Measurements from ENCODE around the gene EDIL3. TPM values are rescaled to one million over a fixed set of nuclear protein-coding genes. Genes with fewer than 3 reads are reported as not detected.

EDIL3 gene
- total and polyA plus RNA-seq, 11 donors, result 1.3 to 38.2 (median 18.3) TPM

DNA sequence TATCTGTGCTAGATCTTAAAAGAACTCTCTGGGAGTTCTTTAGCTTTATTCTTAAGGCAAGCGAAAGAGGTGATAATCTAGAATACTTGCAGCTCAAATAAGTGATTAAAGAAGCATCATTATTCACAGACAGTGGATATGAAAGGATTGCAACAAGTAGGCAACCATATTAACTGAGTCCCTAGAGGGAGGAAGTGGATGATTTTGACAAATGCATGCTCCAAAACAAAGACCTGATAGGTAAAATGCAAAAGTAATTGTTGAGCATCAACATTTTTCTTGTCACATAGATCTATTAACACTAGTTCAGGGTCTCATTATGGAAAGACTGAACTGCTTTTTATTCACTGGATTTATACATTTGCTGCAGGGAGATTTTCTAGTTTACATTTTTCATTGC lies 109.1 kb downstream of the EDIL3 start:
- WGBS, 4 donors, result 91 to 100% (median 98%) methylated on average over 1 of the region's 1 CpG
- ATAC-seq, result no peak

DNA sequence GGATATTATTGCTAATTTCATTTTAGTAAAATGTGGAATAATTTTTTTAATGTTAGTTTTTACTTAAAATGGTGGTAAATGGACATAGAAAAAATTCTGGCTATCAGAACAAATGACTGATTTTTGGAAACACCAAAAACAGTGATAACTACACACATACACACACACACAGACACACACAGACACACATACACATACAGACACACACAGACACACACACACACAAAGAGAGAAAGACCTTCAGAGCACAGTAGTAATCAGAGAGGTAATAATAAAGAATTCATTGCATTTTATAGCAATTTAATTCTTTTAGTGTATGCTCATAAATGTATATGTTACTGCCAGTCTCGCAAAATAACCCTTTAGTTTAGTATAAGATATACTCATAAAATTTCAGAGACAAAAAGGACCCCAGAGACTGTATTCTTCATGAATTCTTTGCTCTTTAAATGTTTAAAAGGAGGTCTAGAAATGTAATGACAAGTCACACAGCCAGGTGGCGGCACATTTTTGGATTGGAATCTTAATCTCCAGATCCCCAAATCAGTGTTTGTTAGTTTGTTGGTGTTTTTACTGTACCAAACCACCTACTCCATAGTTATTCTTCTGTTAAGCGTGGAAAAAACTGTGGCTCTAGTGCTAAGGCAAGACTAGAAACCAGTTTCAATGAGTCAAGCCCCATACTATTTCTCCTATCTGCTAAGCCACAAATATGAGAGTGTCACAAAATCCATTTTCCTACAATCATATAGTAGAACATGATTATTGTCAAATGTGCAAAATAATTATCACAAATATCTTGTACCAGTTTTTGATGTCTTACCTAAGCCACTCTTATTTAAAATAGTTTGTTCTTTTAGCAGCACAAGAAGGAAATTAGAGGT lies 109.9 kb downstream of the EDIL3 start:
- H3K36me3 ChIP-seq, result no peaks in the 10 kb centered on the region
- H3K27ac ChIP-seq, result no peak overlapping the region
- ATAC-seq (no peak), DNase-seq (peak in 1 of 5 donors; percentile 9)
- intact Hi-C loops (cut with DNase I), result loop anchor here in 5 of 10 donors (5.0 to 10.0 kb wide), 3 partner anchors 180 to 780 kb away; no protein-coding TSS in a partner anchor
- TF ChIP-seq POLR2A (IDR thresholded peaks at IDR 0.05), result no peak
- TF ChIP-seq, protein P1, sequence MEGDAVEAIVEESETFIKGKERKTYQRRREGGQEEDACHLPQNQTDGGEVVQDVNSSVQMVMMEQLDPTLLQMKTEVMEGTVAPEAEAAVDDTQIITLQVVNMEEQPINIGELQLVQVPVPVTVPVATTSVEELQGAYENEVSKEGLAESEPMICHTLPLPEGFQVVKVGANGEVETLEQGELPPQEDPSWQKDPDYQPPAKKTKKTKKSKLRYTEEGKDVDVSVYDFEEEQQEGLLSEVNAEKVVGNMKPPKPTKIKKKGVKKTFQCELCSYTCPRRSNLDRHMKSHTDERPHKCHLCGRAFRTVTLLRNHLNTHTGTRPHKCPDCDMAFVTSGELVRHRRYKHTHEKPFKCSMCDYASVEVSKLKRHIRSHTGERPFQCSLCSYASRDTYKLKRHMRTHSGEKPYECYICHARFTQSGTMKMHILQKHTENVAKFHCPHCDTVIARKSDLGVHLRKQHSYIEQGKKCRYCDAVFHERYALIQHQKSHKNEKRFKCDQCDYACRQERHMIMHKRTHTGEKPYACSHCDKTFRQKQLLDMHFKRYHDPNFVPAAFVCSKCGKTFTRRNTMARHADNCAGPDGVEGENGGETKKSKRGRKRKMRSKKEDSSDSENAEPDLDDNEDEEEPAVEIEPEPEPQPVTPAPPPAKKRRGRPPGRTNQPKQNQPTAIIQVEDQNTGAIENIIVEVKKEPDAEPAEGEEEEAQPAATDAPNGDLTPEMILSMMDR (IDR thresholded peaks at IDR 0.05), result peak in 11 of 12 donors; percentile 22 to 54 (median 38)
- 61 to 75% (median 67%) methylated on average over 3 of the region's 3 CpGs for WGBS, 4 donors
- no peak overlapping the region for H3K4me3 ChIP-seq
- H3K27me3 ChIP-seq, result no peaks in the 10 kb centered on the region
- no peaks in the 10 kb centered on the region for H3K9me3 ChIP-seq
- peaks cover 0 to 3% (median 0%) of the 10 kb centered on the region in 12 donors for H3K4me1 ChIP-seq

More for the DNA sequence above, 109.1 kb downstream of the EDIL3 start:
- Histone ChIP-seq H3K4me1 (peaks cover 0 to 3% (median 0%) of the 10 kb centered on the region in 12 donors), H3K36me3 (no peaks in the 10 kb centered on the region), H3K4me3 (no peak overlapping the region), H3K27ac (no peak overlapping the region), H3K9me3 (no peaks in the 10 kb centered on the region), H3K27me3 (no peaks in the 10 kb centered on the region)
- intact Hi-C loops (cut with DNase I), result loop anchor here in 3 of 10 donors (5.0 to 10.0 kb wide), 3 partner anchors 179 to 779 kb away; no protein-coding TSS in a partner anchor
- DNase-seq, result no peak
- TF ChIP-seq, protein P1 (IDR thresholded peaks at IDR 0.05), result no peak
- TF ChIP-seq POLR2A (IDR thresholded peaks at IDR 0.05), result no peak

DNA sequence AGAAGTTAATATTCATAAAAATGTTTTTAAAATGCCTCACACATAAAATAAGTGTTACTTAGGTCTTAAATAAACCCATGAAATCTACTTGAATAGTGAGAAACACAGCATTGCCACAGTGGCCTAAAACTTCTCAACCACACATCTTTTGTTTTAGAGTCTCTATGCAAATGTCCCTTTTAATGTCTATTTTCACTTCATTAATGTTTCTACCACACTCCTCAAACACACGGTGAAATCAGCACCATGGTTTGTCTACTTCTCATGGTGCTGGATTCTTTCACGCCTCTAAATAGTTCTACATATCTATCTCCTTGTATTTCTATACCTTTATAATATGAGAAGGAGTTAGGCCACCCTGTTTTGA lies 111.2 kb downstream of the EDIL3 start:
- intact Hi-C loops (cut with DNase I), result loop anchor here in 4 of 10 donors (5.0 to 10.0 kb wide), 3 partner anchors 181 to 781 kb away; no protein-coding TSS in a partner anchor
- ATAC-seq (no peak), DNase-seq (no peak)
- H3K4me1 ChIP-seq, result no peaks in the 10 kb centered on the region
- no peaks in the 10 kb centered on the region for H3K9me3 ChIP-seq
- TF ChIP-seq, protein P1 (IDR thresholded peaks at IDR 0.05), result no peak
- no peak for TF ChIP-seq POLR2A (IDR thresholded peaks at IDR 0.05)
- no peak overlapping the region for H3K27ac ChIP-seq
- no peaks in the 10 kb centered on the region for H3K36me3 ChIP-seq
- no peak overlapping the region for H3K4me3 ChIP-seq
- H3K27me3 ChIP-seq, result no peaks in the 10 kb centered on the region
- WGBS, 4 donors, result 73 to 84% (median 78%) methylated on average over 2 of the region's 2 CpGs

DNA sequence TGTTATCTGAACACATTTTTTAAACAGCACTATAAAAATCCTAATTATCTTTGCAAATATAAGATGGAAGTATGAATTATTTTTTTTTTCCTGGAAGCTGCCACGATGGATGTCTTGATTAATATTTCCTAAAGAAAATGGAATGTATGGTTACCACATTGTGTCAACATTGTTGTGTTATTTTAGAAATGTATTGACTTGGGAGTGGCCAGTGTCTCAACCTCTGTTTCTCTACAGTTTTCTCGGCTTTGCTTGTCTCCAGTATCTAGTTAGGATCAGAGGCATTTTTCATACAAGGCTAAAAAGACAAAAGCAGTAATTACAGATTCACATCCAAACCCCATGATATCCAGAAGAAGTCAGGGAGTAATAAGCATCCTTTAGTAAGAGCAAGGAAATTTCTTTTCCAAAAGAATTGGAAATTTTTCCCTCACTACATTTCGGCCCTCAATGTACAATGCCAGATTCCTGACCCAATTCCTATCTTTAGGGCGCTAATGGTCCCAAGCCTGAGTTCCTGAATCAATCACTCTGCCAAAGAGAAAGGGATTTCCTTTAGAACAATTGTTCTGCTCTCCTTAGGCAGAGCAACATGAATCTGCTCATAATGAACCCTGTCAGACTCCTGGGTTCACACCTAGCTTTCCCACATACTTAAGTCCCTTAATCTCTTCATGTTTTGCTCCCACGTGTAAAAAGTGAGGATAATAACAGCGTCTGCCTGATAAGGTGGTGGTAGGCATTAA lies 111.7 kb downstream of the EDIL3 start:
- H3K4me3 ChIP-seq, result no peak overlapping the region
- H3K4me1 ChIP-seq, result no peaks in the 10 kb centered on the region
- 44 to 55% (median 48%) methylated on average over 6 of the region's 6 CpGs for WGBS, 4 donors
- no peak for DNase-seq
- ATAC-seq, result no peak
- H3K27me3 ChIP-seq, result no peaks in the 10 kb centered on the region
- intact Hi-C loops (cut with DNase I), result loop anchor here in 4 of 10 donors (5.0 to 10.0 kb wide), 3 partner anchors 182 to 782 kb away; no protein-coding TSS in a partner anchor
- H3K9me3 ChIP-seq, result no peaks in the 10 kb centered on the region
- no peak for TF ChIP-seq POLR2A (IDR thresholded peaks at IDR 0.05)
- TF ChIP-seq, protein P1 (IDR thresholded peaks at IDR 0.05), result no peak
- H3K36me3 ChIP-seq, result no peaks in the 10 kb centered on the region
- H3K27ac ChIP-seq, result no peak overlapping the region
